GM12864 (cell line): ENCODE results near the gene NLRP6.

Experiments
- DNase-seq: peaks from one replicate; pipeline ENCODE4 v3.0.0-alpha.2; 2011; ENCODE audit warnings: low read depth
- H3K4me3 ChIP-seq: 2 replicates; pipeline ENCODE4 v1.5.1; 2011; ENCODE audit warnings: mild to moderate bottlenecking, low read depth, low read length, control low read depth
- TF ChIP-seq, protein P1 (sequence below): IDR thresholded peaks from 2 replicates; pipeline ENCODE4 v1.5.1; 2011; ENCODE audit warnings: low read depth, mild to moderate bottlenecking, moderate library complexity, low read length, control low read depth, inconsistent platforms; ENCODE audit errors: missing control alignments

The NLRP6 gene

DNA sequence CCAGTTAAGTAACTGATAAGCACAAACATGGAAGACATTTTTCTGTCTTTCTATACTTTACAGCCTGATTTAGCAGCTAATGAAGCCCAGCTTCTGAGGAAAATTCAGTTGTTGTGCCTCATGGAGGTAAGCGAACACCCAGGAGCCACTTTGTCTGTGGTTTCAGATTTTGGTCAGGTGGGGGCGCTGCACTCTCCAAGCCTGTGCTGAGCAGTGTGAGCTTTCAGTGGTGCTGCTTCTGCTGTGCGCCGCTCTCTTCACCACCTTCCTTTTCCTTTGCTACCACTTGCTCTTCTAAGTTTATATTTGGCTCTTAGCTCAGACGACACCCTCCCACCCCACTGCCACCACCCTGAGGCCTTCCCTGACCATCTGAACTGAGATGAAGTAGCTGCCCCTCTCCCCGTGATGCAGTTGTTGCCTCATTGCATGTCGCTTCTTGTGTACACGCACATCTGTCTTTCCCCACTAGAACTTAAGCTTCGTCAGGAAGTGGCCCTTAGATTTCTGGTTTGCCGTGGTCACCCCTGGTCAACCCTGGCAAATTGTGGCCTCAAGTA lies 27.4 kb upstream of the NLRP6 start:
- TF ChIP-seq, protein P1, sequence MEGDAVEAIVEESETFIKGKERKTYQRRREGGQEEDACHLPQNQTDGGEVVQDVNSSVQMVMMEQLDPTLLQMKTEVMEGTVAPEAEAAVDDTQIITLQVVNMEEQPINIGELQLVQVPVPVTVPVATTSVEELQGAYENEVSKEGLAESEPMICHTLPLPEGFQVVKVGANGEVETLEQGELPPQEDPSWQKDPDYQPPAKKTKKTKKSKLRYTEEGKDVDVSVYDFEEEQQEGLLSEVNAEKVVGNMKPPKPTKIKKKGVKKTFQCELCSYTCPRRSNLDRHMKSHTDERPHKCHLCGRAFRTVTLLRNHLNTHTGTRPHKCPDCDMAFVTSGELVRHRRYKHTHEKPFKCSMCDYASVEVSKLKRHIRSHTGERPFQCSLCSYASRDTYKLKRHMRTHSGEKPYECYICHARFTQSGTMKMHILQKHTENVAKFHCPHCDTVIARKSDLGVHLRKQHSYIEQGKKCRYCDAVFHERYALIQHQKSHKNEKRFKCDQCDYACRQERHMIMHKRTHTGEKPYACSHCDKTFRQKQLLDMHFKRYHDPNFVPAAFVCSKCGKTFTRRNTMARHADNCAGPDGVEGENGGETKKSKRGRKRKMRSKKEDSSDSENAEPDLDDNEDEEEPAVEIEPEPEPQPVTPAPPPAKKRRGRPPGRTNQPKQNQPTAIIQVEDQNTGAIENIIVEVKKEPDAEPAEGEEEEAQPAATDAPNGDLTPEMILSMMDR, result peak; percentile 77
- no peak for DNase-seq
- no peak overlapping the region for H3K4me3 ChIP-seq

DNA sequence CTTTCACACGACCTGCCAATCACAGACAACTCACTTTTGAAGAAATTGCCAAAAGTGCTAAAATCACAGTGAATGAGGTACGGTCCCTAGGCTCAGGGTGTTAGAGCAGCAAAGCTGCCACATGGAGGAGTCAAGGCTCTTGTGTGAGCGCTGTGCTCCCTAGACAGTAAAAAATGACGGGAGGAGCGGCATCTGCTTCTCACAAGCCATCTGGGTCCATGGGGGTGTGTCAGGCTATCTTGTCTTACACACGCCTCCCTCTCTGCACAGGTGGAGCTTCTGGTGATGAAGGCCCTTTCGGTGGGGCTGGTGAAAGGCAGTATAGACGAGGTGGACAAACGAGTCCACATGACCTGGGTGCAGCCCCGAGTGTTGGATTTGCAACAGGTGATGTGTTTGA lies 26.7 kb upstream of the NLRP6 start:
- H3K4me3 ChIP-seq, result no peak overlapping the region
- DNase-seq, result no peak
- TF ChIP-seq, protein P1, result no peak

DNA sequence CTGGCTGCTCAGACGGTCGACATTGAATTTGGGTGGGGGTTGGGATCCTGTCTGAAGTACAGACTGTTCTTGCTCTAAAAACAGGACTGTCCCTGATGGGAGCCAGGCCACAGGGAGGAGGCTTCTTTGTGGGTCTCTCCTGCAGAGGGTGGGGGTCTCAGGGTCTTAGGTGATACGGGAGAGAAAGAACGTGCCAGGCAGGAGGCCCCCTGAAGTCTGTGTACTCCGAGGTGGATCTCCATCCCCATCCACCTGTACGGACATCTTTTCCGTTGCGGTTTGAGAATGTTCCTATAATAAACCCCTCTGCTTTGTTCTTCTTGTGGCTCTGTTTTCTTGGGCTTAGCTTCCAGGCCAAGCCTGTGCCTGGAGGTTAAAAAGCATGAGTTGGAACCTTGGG lies 25.5 kb upstream of the NLRP6 start:
- TF ChIP-seq, protein P1, result no peak
- DNase-seq, result no peak
- H3K4me3 ChIP-seq, result no peak overlapping the region

DNA sequence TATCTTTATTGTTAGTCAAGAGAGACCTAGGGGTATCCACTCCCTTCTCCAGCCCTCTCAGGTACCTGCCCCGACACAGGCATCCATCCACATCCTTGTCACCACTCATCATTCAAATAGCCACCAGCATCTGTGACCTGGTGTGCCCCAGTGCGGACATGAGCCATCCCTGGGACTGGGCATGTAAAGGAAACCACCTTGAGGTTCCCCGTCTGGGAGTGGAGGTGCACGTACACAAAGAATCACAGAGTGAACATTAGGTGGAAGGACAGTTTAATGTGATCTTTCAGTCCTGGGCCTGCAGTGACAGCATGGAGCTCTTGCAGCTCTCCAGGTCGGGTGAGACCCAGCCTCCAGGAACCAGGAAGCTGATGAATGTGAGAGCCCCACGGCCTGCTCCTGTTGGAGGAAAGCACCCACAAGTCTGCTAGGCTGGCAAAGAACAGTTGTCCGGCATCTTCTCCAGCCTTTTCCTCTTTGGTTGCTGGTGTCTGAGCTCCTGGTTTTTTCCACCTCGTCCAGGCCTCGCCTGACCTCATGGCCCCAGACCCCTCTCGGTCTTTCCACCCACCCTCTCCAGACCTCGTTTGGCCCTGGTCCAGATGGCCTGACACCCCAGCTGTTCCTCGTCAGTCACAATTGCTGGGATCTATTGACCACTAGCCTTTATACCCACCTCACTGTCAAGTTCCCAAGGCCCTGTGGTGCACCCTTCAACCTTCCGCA lies 24.9 kb upstream of the NLRP6 start:
- TF ChIP-seq, protein P1, result no peak
- no peak for DNase-seq
- H3K4me3 ChIP-seq, result no peak overlapping the region

DNA sequence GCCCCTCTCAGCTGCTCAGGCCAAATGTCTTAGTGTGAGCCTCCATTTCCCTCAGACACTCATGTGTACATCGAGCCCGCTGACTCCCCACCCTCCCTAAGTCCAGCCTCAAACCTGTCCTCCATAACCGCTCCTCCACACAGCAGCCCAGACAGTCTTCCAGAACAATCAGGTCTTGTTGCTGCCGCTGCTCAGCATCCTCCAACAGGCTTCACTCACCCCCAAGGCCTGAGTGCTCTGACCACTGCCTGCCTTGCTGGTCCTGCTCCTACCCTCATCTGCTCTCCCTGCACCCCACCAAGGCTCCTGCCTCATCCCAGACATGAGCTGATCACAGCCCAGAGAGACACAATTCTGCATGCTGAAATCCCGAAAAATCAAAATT lies 24.3 kb upstream of the NLRP6 start:
- DNase-seq, result no peak
- H3K4me3 ChIP-seq, result no peak overlapping the region
- TF ChIP-seq, protein P1, result no peak

DNA sequence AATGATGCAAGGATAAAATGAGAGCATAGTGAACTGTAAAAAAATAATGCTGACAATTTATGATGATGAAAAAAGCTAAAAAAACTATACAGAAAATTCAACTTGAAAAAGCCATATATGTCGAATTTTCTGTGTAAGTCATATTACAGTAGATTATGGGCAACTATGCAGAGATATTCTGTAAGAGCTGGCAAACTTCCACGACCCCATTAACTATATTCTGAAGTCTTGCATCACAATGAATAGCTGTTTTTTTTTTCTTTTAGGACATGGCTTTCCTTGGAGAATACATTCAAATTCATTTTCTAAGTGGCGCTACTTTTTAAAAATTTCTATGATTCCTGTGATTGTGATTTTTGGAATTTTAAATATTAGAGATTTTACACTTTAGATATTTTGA lies 23.0 kb upstream of the NLRP6 start:
- H3K4me3 ChIP-seq, result no peak overlapping the region
- TF ChIP-seq, protein P1, result no peak
- DNase-seq, result no peak

DNA sequence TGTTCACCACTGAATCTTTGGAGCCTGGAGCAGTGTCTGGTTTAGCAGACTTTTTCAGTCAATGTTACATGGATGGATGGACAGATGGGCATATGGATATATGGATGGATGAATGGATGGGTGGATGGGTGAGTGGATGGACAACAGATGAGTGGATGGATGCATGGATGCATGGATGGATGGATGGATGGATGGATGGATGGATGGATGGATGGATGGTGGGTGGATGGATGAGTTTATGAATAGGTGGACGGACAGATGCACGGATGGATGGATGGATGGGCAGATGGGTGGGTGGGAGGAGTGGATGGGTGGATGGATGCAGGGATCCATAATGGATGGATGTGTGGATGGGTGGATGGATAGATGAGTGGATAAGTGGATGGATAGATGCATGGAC lies 22.4 kb upstream of the NLRP6 start:
- no peak overlapping the region for H3K4me3 ChIP-seq
- TF ChIP-seq, protein P1, result no peak
- no peak for DNase-seq
